NCI-H526 (cell line): Measurements from ENCODE around the gene CYP4F2.
"Not testable (repeated sequence)": the region's sequence is repeated elsewhere in the genome, so short reads cannot be mapped to it uniquely, and the experiment has no call there.

ENCODE experiments used
- DNase-seq, 2 experiments: peaks; one replicate each; lab custom pipeline; 2025; lab: John Stamatoyannopoulos, UW

The CYP4F2 gene

DNA sequence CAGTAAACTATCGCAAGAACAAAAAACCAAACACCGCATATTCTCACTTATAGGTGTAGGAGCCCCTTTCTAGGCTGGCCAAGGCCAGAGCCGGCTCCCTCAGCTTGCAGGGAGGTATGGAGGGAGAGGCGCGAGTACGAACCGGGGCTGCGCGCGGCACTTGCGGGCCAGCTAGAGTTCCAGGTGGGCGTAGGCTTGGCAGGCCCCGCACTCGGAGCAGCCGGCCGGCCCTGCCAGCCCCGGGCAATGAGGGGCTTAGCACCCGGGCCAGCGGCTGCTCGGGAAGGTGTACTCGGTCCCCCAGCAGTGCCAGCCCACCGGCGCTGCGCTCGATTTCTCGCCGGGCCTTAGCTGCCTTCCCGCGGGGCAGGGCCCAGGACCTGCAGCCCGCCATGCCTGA, 1.7 kb upstream of the CYP4F2 start:
- not testable (repeated sequence) for DNase-seq

DNA sequence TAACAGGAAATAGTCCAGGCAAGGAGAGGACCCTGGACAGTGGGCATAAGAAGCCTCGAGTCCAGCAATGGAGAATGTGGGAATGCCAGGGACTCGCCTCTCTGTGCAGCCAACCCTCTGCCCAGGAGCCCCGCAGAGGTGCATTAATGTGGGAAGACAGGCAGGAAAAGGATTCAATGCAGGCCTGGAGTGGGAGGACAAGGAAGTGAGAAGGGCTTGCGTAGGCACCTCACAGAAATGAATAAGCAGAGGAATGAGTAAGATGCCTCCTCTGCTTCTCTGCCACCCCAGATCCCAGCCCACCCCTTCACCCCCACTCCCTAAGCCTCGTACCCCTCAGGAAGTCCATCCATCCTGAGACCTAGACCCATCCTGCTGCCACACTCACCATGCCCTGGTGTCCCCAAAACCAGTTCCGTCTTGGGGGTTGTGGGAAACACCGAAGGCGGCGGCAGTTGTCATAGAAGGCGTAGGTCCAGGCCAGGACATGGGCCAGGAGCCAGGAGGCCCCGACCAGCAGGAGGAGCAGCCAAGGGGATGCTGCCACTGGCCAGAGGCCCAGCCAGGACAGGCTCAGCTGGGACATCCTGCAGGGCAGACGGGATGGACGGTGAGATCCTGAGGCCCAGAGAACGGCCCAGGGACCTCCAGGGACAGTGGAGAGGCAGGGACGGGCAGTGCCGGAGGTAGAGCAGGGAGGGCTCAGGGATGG, 692 bp downstream of the CYP4F2 start:
- no peak for DNase-seq

- DNase-seq, result no peak
These were observed 1.9 kb downstream of the CYP4F2 start for GRCh38 chr19:15895876-15896430.

DNA sequence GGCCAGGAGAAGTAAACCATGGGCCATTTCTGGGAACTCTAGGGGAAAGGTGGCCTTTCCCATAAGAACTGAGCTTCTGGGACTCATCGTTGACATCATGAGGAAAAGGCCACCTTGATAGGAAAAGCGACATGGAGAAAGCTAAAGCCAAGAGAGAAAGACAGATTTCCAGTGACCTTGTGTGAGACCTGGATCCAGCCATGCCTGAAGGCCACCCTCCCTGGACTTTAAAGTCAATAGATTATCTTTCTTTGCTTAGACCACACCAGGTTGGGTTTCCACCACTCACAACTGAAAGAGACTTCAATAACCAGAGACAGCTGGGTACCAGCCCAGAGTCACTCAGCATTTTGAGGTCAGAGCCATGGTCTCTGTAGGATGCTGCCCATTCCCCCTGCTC, 3.5 kb downstream of the CYP4F2 start:
- DNase-seq, result no peak

GRCh38 chr19:15893477-15893876, 4.4 kb downstream of the CYP4F2 start:
- no peak for DNase-seq

GRCh38 chr19:15892012-15892411, 5.9 kb downstream of the CYP4F2 start:
- DNase-seq, result no peak

- DNase-seq, result no peak
These were observed 6.4 kb downstream of the CYP4F2 start for GRCh38 chr19:15891434-15891833.

DNA sequence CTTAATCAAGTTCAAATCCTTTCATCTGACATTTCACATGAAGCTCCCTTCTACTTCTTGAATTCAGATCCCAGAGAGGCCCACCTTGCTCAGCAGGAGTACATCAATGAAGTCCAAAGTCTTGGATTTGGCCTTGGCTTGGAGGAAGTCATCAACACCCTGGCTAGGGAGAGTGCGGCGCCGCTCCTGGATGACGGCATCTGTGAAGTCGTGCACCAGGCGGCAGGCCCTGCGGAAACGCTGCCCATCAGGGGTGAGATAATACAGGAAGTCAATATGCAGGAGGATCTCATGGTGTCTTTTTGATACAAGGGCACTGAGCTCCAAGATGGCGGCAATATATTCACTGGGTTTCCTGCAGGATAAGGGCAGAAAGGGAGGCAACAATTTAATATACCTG, 8.5 kb downstream of the CYP4F2 start:
- not testable (repeated sequence) for DNase-seq

DNA sequence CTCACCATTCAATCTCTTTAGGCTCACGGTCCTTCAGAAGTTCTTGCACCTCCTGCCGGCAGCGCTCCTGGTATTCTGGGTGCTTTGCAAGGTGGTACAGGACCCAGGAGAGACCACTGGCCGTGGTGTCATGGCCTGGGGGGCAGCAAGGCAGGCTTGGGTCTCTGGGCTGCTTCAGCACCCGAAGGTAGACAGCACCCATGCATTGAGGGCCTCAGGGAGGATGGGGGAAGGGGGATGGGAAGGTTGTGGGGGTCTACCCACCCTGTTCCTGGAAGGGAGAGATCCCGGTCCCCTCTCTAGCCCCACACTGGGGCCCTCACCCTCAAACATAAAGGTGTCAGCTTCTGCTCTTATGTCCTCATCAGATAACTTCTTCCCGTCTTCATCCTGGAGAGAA, 12.0 kb downstream of the CYP4F2 start:
- DNase-seq, result no peak

- no peak for DNase-seq
These were observed 12.7 kb downstream of the CYP4F2 start for GRCh38 chr19:15885167-15885566.

GRCh38 chr19:15883329-15883728, 14.5 kb downstream of the CYP4F2 start:
- not testable (repeated sequence) for DNase-seq

DNA sequence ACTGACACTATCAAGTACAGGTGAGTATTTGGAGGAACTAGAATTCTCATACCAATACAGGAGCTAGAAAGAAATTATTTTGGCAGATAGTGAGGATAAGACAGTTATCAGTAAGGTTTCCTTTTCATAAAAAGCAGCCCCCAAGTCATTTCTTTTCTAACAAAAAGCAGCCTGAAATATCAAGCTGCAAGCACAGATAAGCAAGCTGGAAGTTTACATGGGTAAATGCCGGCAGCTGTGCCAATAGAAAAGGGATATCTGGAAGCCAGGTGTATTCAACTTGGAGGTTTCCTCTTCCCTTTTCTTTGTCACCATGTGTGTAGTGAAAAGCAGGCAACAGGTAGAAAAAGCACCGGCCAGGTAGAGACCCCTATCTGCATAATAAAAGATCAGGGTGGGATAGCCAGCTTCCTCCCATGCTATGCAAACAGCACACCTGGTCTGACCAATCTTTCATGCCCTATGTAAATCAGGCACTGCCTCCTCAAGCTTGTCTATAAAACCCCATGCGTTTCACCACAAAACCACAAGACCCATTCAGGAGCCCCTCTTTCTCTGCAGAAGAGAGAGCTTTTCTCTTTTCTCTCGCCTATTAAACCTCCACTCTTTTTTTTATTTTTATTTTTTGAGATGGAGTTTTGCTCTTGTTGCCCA, 22.9 kb downstream of the CYP4F2 start:
- peak; percentile 6 to 25 for DNase-seq

DNA sequence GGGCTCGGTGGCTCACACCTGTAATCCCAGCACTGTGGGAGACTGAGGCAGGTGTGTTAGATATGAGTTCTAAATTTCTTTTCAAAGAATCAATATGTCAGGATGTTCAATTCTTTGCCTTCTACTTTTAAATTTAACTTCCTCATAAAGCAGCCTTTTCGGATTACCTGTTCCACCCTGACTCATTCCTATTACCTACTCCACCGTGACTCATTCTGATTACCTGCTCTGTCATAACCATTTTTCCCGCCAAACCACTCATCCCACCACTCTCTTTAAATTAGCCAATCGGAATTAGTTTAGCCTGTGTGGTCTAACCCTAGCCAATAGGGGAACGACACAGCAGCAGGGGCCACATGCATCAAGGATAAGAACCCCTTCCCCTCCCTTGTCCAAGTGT, 24.1 kb downstream of the CYP4F2 start:
- not testable (repeated sequence) for DNase-seq

DNA sequence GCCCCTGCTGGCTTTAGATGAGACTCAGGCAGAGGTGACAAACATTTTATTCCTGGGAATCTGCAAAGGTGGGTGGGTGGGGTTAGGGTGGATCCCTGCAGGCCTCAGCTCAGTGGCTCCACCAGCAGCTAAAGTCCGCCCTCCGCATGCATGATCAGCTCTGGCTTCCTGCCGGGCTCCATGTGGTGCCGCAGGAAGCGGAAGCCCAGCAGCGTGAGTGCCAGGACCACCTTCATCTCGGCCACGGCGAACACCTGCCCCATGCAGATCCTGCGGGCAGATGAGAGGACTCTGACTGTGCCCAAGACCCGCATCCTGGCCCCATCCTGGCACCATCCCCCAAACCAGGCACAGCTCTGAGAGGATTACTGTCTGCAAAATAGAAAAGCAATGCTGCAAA, 26.3 kb downstream of the CYP4F2 start:
- peak; percentile 41 to 75 for DNase-seq

GRCh38 chr19:15869873-15870272, 28.0 kb downstream of the CYP4F2 start:
- peak in 1 of 2 experiments; percentile 57 for DNase-seq

DNA sequence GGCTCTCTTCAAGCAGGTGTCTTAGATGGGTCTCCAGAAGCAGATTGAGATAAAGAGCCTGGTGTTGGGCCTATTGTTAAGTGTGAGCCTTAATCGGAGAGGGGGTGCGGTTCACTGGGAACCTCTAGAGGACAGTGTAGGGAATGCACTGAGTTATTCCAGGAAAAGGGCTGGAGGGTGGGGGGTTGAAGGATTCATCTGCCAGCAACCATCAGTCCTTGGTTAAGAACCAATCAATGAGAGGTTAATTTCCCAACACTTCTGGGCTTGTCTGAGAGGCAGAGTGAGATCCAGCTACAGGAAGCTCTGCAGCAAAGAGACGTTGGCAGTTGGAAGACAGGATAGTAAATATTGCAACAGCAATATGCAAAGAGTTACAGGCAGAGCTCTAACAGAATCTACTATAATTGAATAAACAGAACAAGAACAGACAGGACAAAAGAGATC, 28.7 kb downstream of the CYP4F2 start:
- DNase-seq, result peak; percentile 94 to 98

DNA sequence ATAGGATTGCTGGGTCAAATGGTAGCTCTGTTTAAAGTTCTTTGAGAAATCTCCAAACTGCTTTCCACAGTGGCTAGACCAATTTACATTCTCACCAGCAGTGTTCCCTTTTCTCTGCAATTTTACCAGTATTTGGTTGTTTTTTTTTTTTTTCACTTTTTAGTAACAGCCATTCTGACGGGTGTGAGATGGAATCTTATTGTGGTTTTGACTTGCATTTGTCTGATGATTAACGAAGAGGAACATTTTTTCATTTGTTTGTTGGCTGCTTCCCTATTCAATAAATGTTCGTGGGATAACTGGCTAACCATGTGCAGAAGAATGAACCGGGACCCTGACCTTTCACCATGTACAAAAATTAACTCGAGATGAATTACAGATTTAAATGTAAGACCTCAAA, 31.2 kb downstream of the CYP4F2 start:
- DNase-seq, result no peak

GRCh38 chr19:15864824-15865223, 33.0 kb downstream of the CYP4F2 start:
- DNase-seq, result no peak

GRCh38 chr19:15863272-15863671, 34.6 kb downstream of the CYP4F2 start:
- DNase-seq, result no peak

DNA sequence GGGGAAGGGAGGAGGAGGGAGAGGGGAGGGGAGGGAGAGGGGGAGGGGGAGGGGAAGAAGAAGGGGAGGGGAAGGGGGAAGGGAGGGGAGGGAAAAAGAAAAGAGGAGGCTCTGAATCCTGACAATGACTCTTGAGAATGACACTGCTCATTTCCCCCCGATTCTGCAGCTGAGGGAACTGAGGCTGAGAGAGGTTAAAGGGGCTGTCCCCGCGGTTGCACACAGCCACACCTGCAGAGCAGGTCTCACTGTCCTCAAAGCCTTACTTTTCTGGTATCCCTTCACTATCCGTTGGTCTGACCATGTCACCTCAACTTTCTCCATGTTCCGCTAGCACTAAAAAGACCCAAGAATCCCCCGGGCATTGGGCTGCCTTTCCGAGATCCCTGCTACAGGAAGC, 35.4 kb downstream of the CYP4F2 start:
- no peak for DNase-seq

DNA sequence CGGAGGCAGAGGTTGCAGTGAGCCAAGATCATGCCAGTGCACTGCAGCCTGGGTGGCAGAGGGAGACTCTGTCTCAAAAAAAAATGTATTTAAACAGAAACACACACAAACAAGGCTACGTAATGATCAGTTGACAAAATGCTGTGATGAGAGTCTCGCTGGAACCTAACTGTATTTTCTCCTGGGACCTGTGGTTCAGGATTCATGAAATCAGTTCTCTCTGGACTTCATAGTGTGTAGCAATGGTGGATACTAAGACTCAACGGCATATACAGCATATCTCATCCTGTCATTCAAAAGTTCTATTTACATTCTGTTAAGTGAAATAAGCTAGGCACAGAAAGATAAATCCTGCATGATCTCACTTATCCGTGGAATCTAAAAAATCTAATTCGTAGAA, 37.4 kb downstream of the CYP4F2 start:
- DNase-seq, result no peak

DNA sequence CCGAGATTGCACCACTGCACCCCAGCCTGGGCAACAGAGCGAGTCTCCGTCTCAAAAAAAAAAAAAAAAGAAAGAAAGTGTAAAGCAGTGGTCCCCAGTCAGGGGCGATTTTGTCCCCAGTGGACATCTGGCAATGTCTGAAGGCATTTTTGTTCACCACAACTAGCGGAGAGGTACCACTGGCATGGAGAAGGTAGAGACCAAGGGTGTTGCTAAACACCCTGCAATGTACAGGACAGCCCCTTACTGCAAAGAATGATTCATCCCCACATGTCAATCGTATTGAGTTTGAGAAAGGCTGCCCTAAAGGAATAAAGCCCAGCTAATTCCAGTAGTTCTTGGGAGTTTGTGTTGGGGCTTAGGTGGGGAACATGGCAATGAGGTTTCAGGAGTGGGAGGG, 38.7 kb downstream of the CYP4F2 start:
- DNase-seq, result no peak

GRCh38 chr19:15850385-15850784, 47.5 kb downstream of the CYP4F2 start:
- no peak for DNase-seq
